ENCODE measurements around the gene ITPR3.

Gene ITPR3

GRCh38 chr6:33577106-33577535 is 44.0 kb upstream of the ITPR3 start:
- Histone ChIP-seq H3K4me1 (ENCODE audit: control insufficient read depth in 1 of 2, insufficient read depth in 2 of 2, low read length in 2 of 2) (peaks cover 4 to 10% of the 10 kb centered on the region in 2 experiments), H3K9ac (ENCODE audit: low read length) (no peak overlapping the region), H3K4me2 (ENCODE audit: low read length) (no peak overlapping the region)

GRCh38 chr6:33577718-33578117 is 43.4 kb upstream of the ITPR3 start:
- Histone ChIP-seq H4K12ac (ENCODE audit: low read depth, low read length) (no peak overlapping the region), H3K4ac (ENCODE audit: low read depth, low read length) (no peak overlapping the region), H2BK12ac (ENCODE audit: low read length) (no peak overlapping the region), H2AK5ac (ENCODE audit: low read length) (no peak overlapping the region), H3K79me2 (ENCODE audit: control insufficient read depth, insufficient read depth, low read length, poor library complexity) (peaks cover 9% of the 10 kb centered on the region), H4K8ac (ENCODE audit: low read depth, low read length) (no peak overlapping the region), H3K4me2 (ENCODE audit: low read length) (no peak overlapping the region), H3K9me3 (ENCODE audit: insufficient read depth, low read depth, low read length) (peaks cover 4% of the 10 kb centered on the region), H4K91ac (ENCODE audit: low read depth, low read length) (no peak overlapping the region), H2BK5ac (ENCODE audit: low read depth, low read length, poor library complexity) (no peak overlapping the region), H3K4me1 (ENCODE audit: control insufficient read depth in 1 of 2, insufficient read depth in 2 of 2, low read length in 2 of 2) (peaks cover 4 to 10% of the 10 kb centered on the region in 2 experiments), H3K79me1 (ENCODE audit: low read length) (peaks cover 7% of the 10 kb centered on the region), H3K36me3 (ENCODE audit: control insufficient read depth in 1 of 2, insufficient read depth in 2 of 2, low read length in 2 of 2) (peaks cover 36 to 39% of the 10 kb centered on the region in 2 experiments), H3K23ac (ENCODE audit: low read length) (no peak overlapping the region), H3K18ac (ENCODE audit: low read length) (no peak overlapping the region), H3K4me3 (ENCODE audit: low read depth, low read length) (no peak overlapping the region), H2BK120ac (ENCODE audit: insufficient read depth, low read length, poor library complexity) (no peak overlapping the region), H2AFZ (ENCODE audit: insufficient read depth, low read length, poor library complexity) (no peak overlapping the region), H3K27ac (ENCODE audit: low read depth, low read length) (no peak overlapping the region), H3K27me3 (ENCODE audit: insufficient read depth, low read length) (no peaks in the 10 kb centered on the region), H3K9ac (ENCODE audit: low read length) (no peak overlapping the region), H3K14ac (ENCODE audit: low read length) (no peak overlapping the region)
- no CpG with 5 or more reads among the region's 6 CpGs for WGBS (ENCODE audit: extremely low coverage, insufficient coverage, insufficient read length)
- no peak for DNase-seq

More at GRCh38 chr6:33577106-33577535, 44.0 kb upstream of the ITPR3 start:
- no peak overlapping the region for H4K91ac ChIP-seq (ENCODE audit: low read depth, low read length)
- H4K12ac ChIP-seq (ENCODE audit: low read depth, low read length): no peak overlapping the region
- H3K27ac ChIP-seq (ENCODE audit: low read depth, low read length): no peak overlapping the region
- peaks cover 36 to 39% of the 10 kb centered on the region in 2 experiments for H3K36me3 ChIP-seq (ENCODE audit: control insufficient read depth in 1 of 2, insufficient read depth in 2 of 2, low read length in 2 of 2)
- H2AFZ ChIP-seq (ENCODE audit: insufficient read depth, low read length, poor library complexity): no peak overlapping the region
- H3K4me3 ChIP-seq (ENCODE audit: low read depth, low read length): no peak overlapping the region
- H3K18ac ChIP-seq (ENCODE audit: low read length): no peak overlapping the region
- no peak overlapping the region for H4K8ac ChIP-seq (ENCODE audit: low read depth, low read length)
- peaks cover 4% of the 10 kb centered on the region for H3K9me3 ChIP-seq (ENCODE audit: insufficient read depth, low read depth, low read length)
- no peak overlapping the region for H2BK120ac ChIP-seq (ENCODE audit: insufficient read depth, low read length, poor library complexity)
- peaks cover 7% of the 10 kb centered on the region for H3K79me1 ChIP-seq (ENCODE audit: low read length)
- no peak overlapping the region for H3K23ac ChIP-seq (ENCODE audit: low read length)
- no peak overlapping the region for H3K4ac ChIP-seq (ENCODE audit: low read depth, low read length)
- H2AK5ac ChIP-seq (ENCODE audit: low read length): no peak overlapping the region
- DNase-seq: no peak
- peaks cover 9% of the 10 kb centered on the region for H3K79me2 ChIP-seq (ENCODE audit: control insufficient read depth, insufficient read depth, low read length, poor library complexity)
- no peak overlapping the region for H3K14ac ChIP-seq (ENCODE audit: low read length)
- no peaks in the 10 kb centered on the region for H3K27me3 ChIP-seq (ENCODE audit: insufficient read depth, low read length)
- no CpG with 5 or more reads among the region's 9 CpGs for WGBS (ENCODE audit: extremely low coverage, insufficient coverage, insufficient read length)
- no peak overlapping the region for H2BK5ac ChIP-seq (ENCODE audit: low read depth, low read length, poor library complexity)
- H2BK12ac ChIP-seq (ENCODE audit: low read length): no peak overlapping the region

DNA sequence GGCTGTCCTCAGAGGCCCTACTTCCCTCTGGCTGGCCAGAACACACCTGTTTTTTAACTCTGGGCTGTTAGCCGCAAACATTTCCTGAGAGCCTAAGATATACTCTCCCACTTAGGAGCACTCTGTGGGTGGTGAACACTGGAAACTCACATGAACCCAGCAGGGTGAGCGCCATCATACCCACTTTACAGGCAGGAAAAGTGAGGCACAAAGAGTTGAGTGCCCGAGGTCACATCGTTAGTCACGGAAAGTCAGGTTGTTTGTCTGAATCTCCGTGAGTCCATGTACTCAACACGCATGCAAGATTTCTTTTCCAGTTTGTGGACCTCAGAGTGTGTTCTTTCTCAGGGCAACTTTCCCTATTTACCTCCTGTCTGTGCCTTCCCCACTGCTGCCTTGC is 43.0 kb upstream of the ITPR3 start:
- H3K27ac ChIP-seq (ENCODE audit: low read depth, low read length): no peak overlapping the region
- no peak overlapping the region for H2AFZ ChIP-seq (ENCODE audit: insufficient read depth, low read length, poor library complexity)
- H2BK12ac ChIP-seq (ENCODE audit: low read length): no peak overlapping the region
- peaks cover 7% of the 10 kb centered on the region for H3K79me1 ChIP-seq (ENCODE audit: low read length)
- H4K91ac ChIP-seq (ENCODE audit: low read depth, low read length): no peak overlapping the region
- no peak overlapping the region for H2BK5ac ChIP-seq (ENCODE audit: low read depth, low read length, poor library complexity)
- peaks cover 9% of the 10 kb centered on the region for H3K79me2 ChIP-seq (ENCODE audit: control insufficient read depth, insufficient read depth, low read length, poor library complexity)
- WGBS (ENCODE audit: extremely low coverage, insufficient coverage, insufficient read length): no CpG with 5 or more reads among the region's 7 CpGs
- no peak overlapping the region for H3K18ac ChIP-seq (ENCODE audit: low read length)
- H3K9ac ChIP-seq (ENCODE audit: low read length): no peak overlapping the region
- no peak overlapping the region for H3K4ac ChIP-seq (ENCODE audit: low read depth, low read length)
- H3K14ac ChIP-seq (ENCODE audit: low read length): no peak overlapping the region
- peaks cover 4 to 10% of the 10 kb centered on the region in 2 experiments for H3K4me1 ChIP-seq (ENCODE audit: control insufficient read depth in 1 of 2, insufficient read depth in 2 of 2, low read length in 2 of 2)
- peaks cover 36 to 39% of the 10 kb centered on the region in 2 experiments for H3K36me3 ChIP-seq (ENCODE audit: control insufficient read depth in 1 of 2, insufficient read depth in 2 of 2, low read length in 2 of 2)
- H2AK5ac ChIP-seq (ENCODE audit: low read length): no peak overlapping the region
- no peak overlapping the region for H2BK120ac ChIP-seq (ENCODE audit: insufficient read depth, low read length, poor library complexity)
- H3K23ac ChIP-seq (ENCODE audit: low read length): no peak overlapping the region
- no peak overlapping the region for H4K12ac ChIP-seq (ENCODE audit: low read depth, low read length)
- no peak overlapping the region for H3K4me2 ChIP-seq (ENCODE audit: low read length)
- no peaks in the 10 kb centered on the region for H3K27me3 ChIP-seq (ENCODE audit: insufficient read depth, low read length)
- no peak overlapping the region for H4K8ac ChIP-seq (ENCODE audit: low read depth, low read length)
- DNase-seq: no peak
- no peak overlapping the region for H3K4me3 ChIP-seq (ENCODE audit: low read depth, low read length)
- H3K9me3 ChIP-seq (ENCODE audit: insufficient read depth, low read depth, low read length): peaks cover 4% of the 10 kb centered on the region

DNA sequence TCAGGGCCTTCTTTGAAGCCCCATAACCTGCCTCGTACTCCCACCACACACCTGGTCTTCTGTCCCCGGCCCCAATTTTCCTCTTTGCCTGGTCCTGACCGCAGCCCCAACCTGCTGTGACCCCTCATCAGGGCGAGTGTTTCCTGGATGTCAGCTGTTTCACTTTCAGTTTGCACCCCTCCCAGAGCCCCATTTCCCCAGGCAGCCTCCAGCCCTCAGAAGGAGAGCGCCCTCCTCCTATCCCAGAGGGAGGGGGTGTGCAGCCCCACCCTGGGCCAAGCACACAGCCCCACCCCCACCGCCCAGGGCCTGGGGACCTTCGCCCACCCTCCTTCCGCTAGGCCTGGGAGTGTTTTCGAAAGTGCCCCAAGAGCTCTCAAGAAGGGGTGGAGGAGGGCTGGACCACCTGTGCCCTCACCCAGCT is 42.5 kb upstream of the ITPR3 start:
- Histone ChIP-seq H4K91ac (ENCODE audit: low read depth, low read length) (no peak overlapping the region), H3K36me3 (ENCODE audit: control insufficient read depth in 1 of 2, insufficient read depth in 2 of 2, low read length in 2 of 2) (peaks cover 36 to 37% of the 10 kb centered on the region in 2 experiments), H3K9ac (ENCODE audit: low read length) (no peak overlapping the region), H2BK12ac (ENCODE audit: low read length) (no peak overlapping the region), H2BK120ac (ENCODE audit: insufficient read depth, low read length, poor library complexity) (no peak overlapping the region), H3K79me2 (ENCODE audit: control insufficient read depth, insufficient read depth, low read length, poor library complexity) (peaks cover 9% of the 10 kb centered on the region), H3K79me1 (ENCODE audit: low read length) (peaks cover 7% of the 10 kb centered on the region), H3K4me1 (ENCODE audit: control insufficient read depth in 1 of 2, insufficient read depth in 2 of 2, low read length in 2 of 2) (peaks cover 4 to 10% of the 10 kb centered on the region in 2 experiments), H4K12ac (ENCODE audit: low read depth, low read length) (no peak overlapping the region), H2AK5ac (ENCODE audit: low read length) (no peak overlapping the region), H2BK5ac (ENCODE audit: low read depth, low read length, poor library complexity) (no peak overlapping the region), H3K4me3 (ENCODE audit: low read depth, low read length) (no peak overlapping the region), H3K9me3 (ENCODE audit: insufficient read depth, low read depth, low read length) (peaks cover 4% of the 10 kb centered on the region), H3K27me3 (ENCODE audit: insufficient read depth, low read length) (no peaks in the 10 kb centered on the region), H3K23ac (ENCODE audit: low read length) (no peak overlapping the region), H3K4ac (ENCODE audit: low read depth, low read length) (peak overlapping the region; percentile 64), H3K18ac (ENCODE audit: low read length) (no peak overlapping the region), H4K8ac (ENCODE audit: low read depth, low read length) (no peak overlapping the region), H3K27ac (ENCODE audit: low read depth, low read length) (no peak overlapping the region), H3K14ac (ENCODE audit: low read length) (no peak overlapping the region), H3K4me2 (ENCODE audit: low read length) (no peak overlapping the region), H2AFZ (ENCODE audit: insufficient read depth, low read length, poor library complexity) (no peak overlapping the region)
- WGBS (ENCODE audit: extremely low coverage, insufficient coverage, insufficient read length): no CpG with 5 or more reads among the region's 9 CpGs
- DNase-seq: no peak

Data from trophoblast cell (in vitro differentiated cells and primary cell).